HG02870 (cell line): Measurements from ENCODE around the gene SLC45A3.
"Not testable (repeated sequence)": the region's sequence is repeated elsewhere in the genome, so short reads cannot be mapped to it uniquely, and the experiment has no call there.

Source experiments
- ATAC-seq: cut with Tn5 transposase; IDR thresholded peaks from one replicate; pipeline ENCODE4 v1.9.1; 2021; ENCODE audit warnings: mild to moderate bottlenecking, moderate library complexity; ENCODE audit not compliant: unreplicated experiment

SLC45A3 gene

GRCh38 chr1:205639567-205639966, 40.7 kb downstream of the SLC45A3 start:
- no peak for ATAC-seq

GRCh38 chr1:205637854-205638468, 42.3 kb downstream of the SLC45A3 start:
- ATAC-seq = no peak

GRCh38 chr1:205636732-205637131, 43.6 kb downstream of the SLC45A3 start:
- ATAC-seq = no peak

- not testable (repeated sequence) for ATAC-seq
Observed at GRCh38 chr1:205636138-205636530, 44.2 kb downstream of the SLC45A3 start.

- ATAC-seq = no peak
Observed at GRCh38 chr1:205633421-205633976, 46.8 kb downstream of the SLC45A3 start.

GRCh38 chr1:205632669-205633169, 47.6 kb downstream of the SLC45A3 start:
- no peak for ATAC-seq

- ATAC-seq = peak; percentile 87
Observed at GRCh38 chr1:205631768-205632668, 48.3 kb downstream of the SLC45A3 start, which contains the start of gene ELK4. ELK4 (minus strand) TSS chr1:205632011; CDS start chr1:205623882, 8,129 bp downstream.

- ATAC-seq = peak; percentile 51
Observed at GRCh38 chr1:205631010-205631767, 49.1 kb downstream of the SLC45A3 start.

GRCh38 chr1:205630651-205631009, 49.7 kb downstream of the SLC45A3 start:
- no peak for ATAC-seq

- no peak for ATAC-seq
Observed at GRCh38 chr1:205630241-205630640, 50.1 kb downstream of the SLC45A3 start.

GRCh38 chr1:205629751-205630150, 50.6 kb downstream of the SLC45A3 start:
- no peak for ATAC-seq

- ATAC-seq = no peak
Observed at GRCh38 chr1:205627956-205628355, 52.4 kb downstream of the SLC45A3 start.

- no peak for ATAC-seq
Observed at GRCh38 chr1:205626216-205626615, 54.1 kb downstream of the SLC45A3 start.

- no peak for ATAC-seq
Observed at GRCh38 chr1:205623646-205624045, 56.7 kb downstream of the SLC45A3 start.

- ATAC-seq = no peak
Observed at GRCh38 chr1:205620269-205620668, 60.0 kb downstream of the SLC45A3 start.

- no peak for ATAC-seq
Observed at GRCh38 chr1:205619376-205619775, 60.9 kb downstream of the SLC45A3 start.

- no peak for ATAC-seq
Observed at GRCh38 chr1:205616563-205617293, 63.6 kb downstream of the SLC45A3 start.

- ATAC-seq = no peak
Observed at GRCh38 chr1:205615789-205616188, 64.5 kb downstream of the SLC45A3 start.

GRCh38 chr1:205613854-205614412, 66.4 kb downstream of the SLC45A3 start:
- no peak for ATAC-seq

GRCh38 chr1:205612556-205612955, 67.8 kb downstream of the SLC45A3 start:
- ATAC-seq = no peak
